Activated naive CD4-positive, alpha-beta T cell treated with anti-CD3 and anti-CD28 coated beads, Interleukin-2, amount 50 U/mL, for 16 hours (primary cell): ENCODE measurements around the gene EFNA5.
"Not testable (repeated sequence)": the region's sequence is repeated elsewhere in the genome, so short reads cannot be mapped to it uniquely, and the experiment has no call there.

Experiments used
- DNase-seq: peaks from one replicate; pipeline ENCODE4 v3.0.0-alpha.2; 2020

The EFNA5 gene

DNA sequence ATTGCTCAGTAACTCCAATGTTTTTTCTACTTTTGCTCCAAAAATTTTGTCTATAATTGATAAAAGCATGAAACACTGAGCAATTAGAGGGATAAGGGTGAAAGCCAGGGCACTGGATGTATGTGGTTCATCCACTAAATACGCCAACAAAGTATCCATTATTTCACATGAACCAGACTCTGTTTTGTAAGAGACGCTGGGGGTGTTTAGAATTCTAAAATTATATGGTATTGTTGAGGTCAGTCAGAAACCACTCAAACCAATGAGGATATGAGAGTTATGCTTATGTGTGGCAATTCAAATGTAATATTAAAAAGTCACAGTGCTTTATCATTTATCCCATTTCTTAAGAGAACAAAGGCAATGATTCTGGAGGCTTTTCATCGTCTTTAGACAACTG, 220.2 kb downstream of the EFNA5 start:
- DNase-seq, result no peak

GRCh38 chr5:107449369-107449768, 221.4 kb downstream of the EFNA5 start:
- no peak for DNase-seq

GRCh38 chr5:107447587-107447986, 223.2 kb downstream of the EFNA5 start:
- no peak for DNase-seq

- no peak for DNase-seq
Observed at GRCh38 chr5:107446972-107447371, 223.8 kb downstream of the EFNA5 start.

- no peak for DNase-seq
Observed at GRCh38 chr5:107444300-107444699, 226.4 kb downstream of the EFNA5 start.

DNA sequence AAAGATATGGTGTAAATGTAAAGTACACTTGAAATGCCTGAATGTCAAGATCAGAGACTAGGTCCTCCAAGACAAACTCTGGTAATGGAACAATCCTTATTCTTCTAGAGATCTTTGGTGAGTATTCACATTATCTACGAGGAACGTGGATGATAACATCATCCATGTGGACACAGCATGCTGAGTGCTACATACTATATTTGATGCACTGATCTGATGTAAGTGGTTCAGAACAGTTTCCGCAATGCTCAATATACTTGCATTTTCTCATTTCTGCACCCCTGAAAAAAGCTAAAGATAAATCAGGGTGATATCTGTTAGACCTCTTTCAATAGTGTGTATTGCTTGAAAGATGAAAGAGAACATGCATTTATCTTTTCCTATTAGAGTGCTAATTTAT, 226.8 kb downstream of the EFNA5 start:
- no peak for DNase-seq

GRCh38 chr5:107442452-107442851, 228.3 kb downstream of the EFNA5 start:
- DNase-seq, result no peak

DNA sequence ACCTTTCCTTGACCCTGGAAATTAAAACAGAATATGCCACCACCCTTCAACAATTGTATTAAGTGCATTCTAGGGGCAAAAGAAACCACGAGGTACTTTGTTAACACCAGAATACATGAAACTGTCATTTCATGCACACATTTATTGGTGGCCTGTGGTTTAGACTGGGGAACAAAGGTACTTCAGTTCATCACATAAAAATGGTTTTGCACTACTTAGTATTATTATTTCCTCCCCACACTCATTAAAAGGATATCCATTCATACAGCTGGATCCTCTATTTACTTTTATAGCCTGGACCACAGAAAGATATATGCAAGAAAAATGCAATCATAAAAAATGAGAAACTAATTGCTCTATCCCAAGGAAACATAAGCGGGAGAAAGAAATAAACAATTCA, 230.9 kb downstream of the EFNA5 start:
- no peak for DNase-seq

- DNase-seq, result no peak
Observed at GRCh38 chr5:107437986-107438510, 232.7 kb downstream of the EFNA5 start.

- no peak for DNase-seq
Observed at GRCh38 chr5:107437154-107437553, 233.6 kb downstream of the EFNA5 start.

DNA sequence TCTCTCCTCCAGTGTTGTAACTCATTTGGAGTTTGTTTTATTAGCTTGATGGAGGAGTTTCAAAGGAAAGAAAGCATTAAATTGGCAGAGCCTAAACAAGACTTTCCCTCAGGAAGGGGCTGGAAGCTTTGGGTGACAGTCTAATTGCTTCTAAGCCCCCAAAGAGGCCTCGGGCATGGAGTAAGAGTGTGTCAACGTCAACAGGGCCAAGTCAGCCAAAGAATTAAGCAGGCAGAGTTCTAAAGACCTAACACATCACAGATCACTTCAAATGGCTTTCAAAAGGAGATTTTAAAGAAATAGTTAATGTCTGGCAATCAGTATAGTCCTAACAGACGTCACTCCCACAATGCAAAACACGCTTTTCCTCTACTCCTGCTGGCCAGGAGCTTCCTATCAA, 234.5 kb downstream of the EFNA5 start:
- DNase-seq, result no peak

DNA sequence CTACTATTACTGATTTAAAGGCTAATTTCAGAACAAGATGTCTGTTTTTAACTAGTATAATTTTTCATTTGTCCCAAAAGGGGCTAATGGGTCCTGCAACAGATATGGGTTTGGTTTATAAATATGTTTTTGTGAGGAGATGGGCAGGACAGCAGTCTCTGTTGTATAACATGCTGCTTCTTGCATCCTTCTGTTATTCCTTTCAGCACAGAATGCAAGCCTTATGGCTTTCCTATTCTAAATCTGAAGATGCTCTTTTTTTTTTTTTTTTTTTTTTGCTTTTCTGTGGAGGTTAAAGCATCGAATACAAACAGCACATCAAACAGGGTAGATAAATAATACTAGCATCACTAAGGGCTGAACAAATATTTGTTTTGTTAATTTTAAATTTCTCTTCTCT, 235.7 kb downstream of the EFNA5 start:
- no peak for DNase-seq

DNA sequence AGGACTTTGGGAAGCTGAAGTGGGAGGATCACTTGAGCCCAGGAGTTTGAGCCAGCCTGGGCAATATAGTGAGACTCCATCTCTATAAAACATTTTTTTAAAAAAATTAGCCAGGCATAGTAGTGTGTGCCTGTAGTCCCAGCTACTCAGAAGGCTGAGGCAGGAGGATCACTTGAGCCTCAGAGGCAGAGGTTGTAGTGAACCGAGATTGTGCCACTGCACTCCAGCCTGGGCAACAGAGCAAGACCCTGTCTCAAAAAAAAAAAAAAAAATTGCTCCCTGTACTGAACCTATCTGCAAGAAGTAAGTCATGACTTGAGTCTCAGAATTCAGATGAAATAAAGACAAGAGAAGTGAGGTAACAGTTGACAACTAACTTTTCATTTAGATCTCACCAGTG, 237.1 kb downstream of the EFNA5 start:
- not testable (repeated sequence) for DNase-seq

GRCh38 chr5:107431998-107432397, 238.7 kb downstream of the EFNA5 start:
- no peak for DNase-seq

- no peak for DNase-seq
Observed at GRCh38 chr5:107431536-107431935, 239.2 kb downstream of the EFNA5 start.

- no peak for DNase-seq
Observed at GRCh38 chr5:107430071-107430625, 240.6 kb downstream of the EFNA5 start.

GRCh38 chr5:107428303-107428813, 242.4 kb downstream of the EFNA5 start:
- DNase-seq, result no peak

DNA sequence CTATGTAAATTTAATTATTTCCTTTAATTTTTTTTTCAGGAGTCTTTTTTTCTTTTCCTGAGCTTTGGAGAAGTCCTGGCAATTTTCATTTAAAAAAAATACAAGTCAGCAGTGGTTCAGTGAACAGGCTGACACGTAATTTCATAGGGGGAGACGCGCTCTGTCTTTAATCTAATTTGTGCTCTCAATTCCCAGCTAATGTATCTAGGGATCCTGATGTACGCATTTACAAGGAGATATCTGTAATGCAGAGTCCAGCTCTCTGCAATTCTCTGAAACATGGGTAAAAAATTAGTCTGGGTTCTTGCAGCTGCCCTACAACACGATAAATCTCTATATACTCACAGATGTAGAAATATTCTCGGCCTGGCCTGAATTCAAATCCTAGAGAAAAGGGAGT, 243.9 kb downstream of the EFNA5 start:
- DNase-seq, result no peak

GRCh38 chr5:107426209-107426608, 244.5 kb downstream of the EFNA5 start:
- DNase-seq, result no peak

GRCh38 chr5:107425541-107426031, 245.2 kb downstream of the EFNA5 start:
- no peak for DNase-seq

- DNase-seq, result no peak
Observed at GRCh38 chr5:107424491-107424890, 246.2 kb downstream of the EFNA5 start.

DNA sequence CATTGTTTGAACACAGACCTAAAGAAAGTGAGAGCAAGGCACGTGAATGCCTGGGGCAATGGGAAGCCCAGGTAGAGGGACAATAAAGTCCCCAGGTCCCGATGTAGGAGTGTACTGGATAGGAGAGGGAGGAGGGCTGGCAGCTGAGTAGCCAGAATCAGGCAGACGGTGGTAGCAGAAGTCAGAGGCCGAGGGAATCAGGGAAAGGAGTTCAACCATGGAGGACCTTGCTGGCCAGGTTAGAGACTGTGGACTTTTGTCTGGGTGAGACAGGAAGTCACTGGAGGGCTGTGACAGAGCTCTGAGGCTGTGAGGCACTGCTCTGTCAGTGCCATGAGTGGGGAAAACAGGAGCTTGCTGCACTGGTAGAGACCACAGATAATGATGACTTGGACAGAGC, 248.2 kb downstream of the EFNA5 start:
- DNase-seq, result no peak

- DNase-seq, result no peak
Observed at GRCh38 chr5:107419498-107419897, 251.2 kb downstream of the EFNA5 start.

- no peak for DNase-seq
Observed at GRCh38 chr5:107418902-107419301, 251.8 kb downstream of the EFNA5 start.

DNA sequence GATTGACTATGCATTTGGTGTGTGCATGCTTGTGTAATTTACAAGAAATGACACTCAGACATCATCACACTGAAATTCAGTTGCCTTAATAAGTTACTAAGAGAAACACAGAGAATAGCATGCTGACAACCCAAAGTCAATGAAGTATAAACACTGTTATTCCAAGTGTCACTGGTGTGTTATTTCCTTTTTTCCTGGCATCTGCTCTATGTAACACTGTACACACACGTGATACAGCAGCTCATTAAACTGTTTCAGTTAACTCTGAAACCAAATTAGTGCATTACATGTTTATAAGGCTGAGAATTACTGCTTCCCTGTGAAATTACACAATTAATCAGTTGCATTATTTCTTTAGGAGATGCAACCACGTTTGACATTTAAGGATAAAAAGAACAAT, 252.7 kb downstream of the EFNA5 start:
- no peak for DNase-seq
